H1 (cell line): ENCODE results near the gene TMIGD1. TPM values are rescaled to one million over a fixed set of nuclear protein-coding genes. Genes with fewer than 3 reads are reported as not detected.

ENCODE experiments used
- ATF2 ChIP-seq: IDR thresholded peaks from 2 replicates; pipeline ENCODE4 v1.6.1; 2012; ENCODE audit warnings: low read length, inconsistent platforms
- BACH1 ChIP-seq: IDR thresholded peaks from 2 replicates; pipeline ENCODE4 v1.6.1; 2012; ENCODE audit warnings: low read length, improper control_type of control experiment
- CBX8 ChIP-seq: fragments of 300-800, 300-1000 bp; sonication (generic); IDR thresholded peaks from 2 replicates; pipeline ENCODE4 v1.7.1; 2016; ENCODE audit warnings: low read depth, low read length, borderline replicate concordance
- CHD2 ChIP-seq: IDR thresholded peaks from 2 replicates; pipeline ENCODE4 v1.6.1; 2012; ENCODE audit warnings: low read length, improper control_type of control experiment
- CTBP2 ChIP-seq: IDR thresholded peaks from 2 replicates; pipeline ENCODE4 v1.7.0; 2011; ENCODE audit warnings: borderline replicate concordance, mild to moderate bottlenecking, moderate library complexity, mixed read lengths, low read length; ENCODE audit not compliant: insufficient read depth, insufficient read length
- EZH2 ChIP-seq: fragments of 200-600 bp; sonication (generic); IDR thresholded peaks from 2 replicates; pipeline ENCODE4 v1.7.1; 2012; ENCODE audit warnings: low read depth, mild to moderate bottlenecking, moderate library complexity, low read length, inconsistent platforms; ENCODE audit not compliant: severe bottlenecking
- GABPA ChIP-seq: IDR thresholded peaks from 2 replicates; pipeline ENCODE4 v1.6.1; 2011; ENCODE audit warnings: mild to moderate bottlenecking, low read length, moderate library complexity, borderline replicate concordance; ENCODE audit not compliant: insufficient read depth
- JUN ChIP-seq: IDR thresholded peaks from 2 replicates; pipeline ENCODE4 v1.6.1; 2011; ENCODE audit warnings: low read depth, mild to moderate bottlenecking, improper control_type of control experiment, low read length
- KDM4A ChIP-seq: IDR thresholded peaks from one replicate; pipeline ENCODE4 v1.7.1; 2012; ENCODE audit warnings: low read depth, mild to moderate bottlenecking, moderate library complexity, low read length, inconsistent platforms; ENCODE audit not compliant: severe bottlenecking
- KDM5A ChIP-seq: fragments of 200-600 bp; IDR thresholded peaks from 2 replicates; pipeline ENCODE4 v1.7.1; 2012; ENCODE audit warnings: mild to moderate bottlenecking, low read length, inconsistent platforms, mixed read lengths
- NANOG ChIP-seq: IDR thresholded peaks from 2 replicates; pipeline ENCODE4 v1.6.1; 2011; ENCODE audit warnings: low read length, low read depth, mild to moderate bottlenecking, inconsistent platforms; ENCODE audit not compliant: insufficient read depth, poor library complexity, severe bottlenecking
- PHF8 ChIP-seq: fragments of 200-600 bp; sonication (generic); conservative IDR thresholded peaks from 2 replicates; pipeline ENCODE4 v1.7.1; 2012; ENCODE audit warnings: low read depth, mild to moderate bottlenecking, inconsistent platforms, low read length, moderate library complexity
- POLR2A ChIP-seq, 2 experiments: IDR thresholded peaks; 1 replicate in 1 of 2; 2 replicates in 1 of 2; pipeline ENCODE4 v1.6.1; 2011; ENCODE audit warnings: low read depth in 2 of 2, low read length in 2 of 2, mild to moderate bottlenecking in 2 of 2; ENCODE audit errors: control extremely low read depth in 1 of 2
- RFX5 ChIP-seq: IDR thresholded peaks from 2 replicates; pipeline ENCODE4 v1.6.1; 2011; ENCODE audit warnings: low read depth, low read length, improper control_type of control experiment, borderline replicate concordance
- RXRA ChIP-seq: IDR thresholded peaks from 2 replicates; pipeline ENCODE4 v1.6.1; 2011; ENCODE audit warnings: low read depth, mild to moderate bottlenecking, low read length, moderate library complexity; ENCODE audit not compliant: insufficient read depth
- SAP30 ChIP-seq: fragments of 300-600 bp; sonication (generic); IDR thresholded peaks from 2 replicates; pipeline ENCODE4 v1.7.1; 2012; ENCODE audit warnings: low read length, moderate library complexity, mild to moderate bottlenecking, inconsistent platforms; ENCODE audit not compliant: insufficient read depth, insufficient replicate concordance
- SIRT6 ChIP-seq: IDR thresholded peaks from one replicate; pipeline ENCODE4 v1.7.1; 2012; ENCODE audit warnings: low read length, inconsistent platforms
- SIX5 ChIP-seq: IDR thresholded peaks from 2 replicates; pipeline ENCODE4 v1.6.1; 2011; ENCODE audit warnings: mild to moderate bottlenecking, low read depth, low read length
- SP4 ChIP-seq: IDR thresholded peaks from 2 replicates; pipeline ENCODE4 v1.6.1; 2012; ENCODE audit warnings: low read length, inconsistent platforms
- TAF1 ChIP-seq: IDR thresholded peaks from 2 replicates; pipeline ENCODE4 v1.6.1; 2011; ENCODE audit warnings: mild to moderate bottlenecking, low read depth, low read length
- TAF7 ChIP-seq: optimal IDR thresholded peaks from 2 replicates; pipeline ENCODE3; 2011; ENCODE audit warnings: low read depth, mild to moderate bottlenecking, inconsistent platforms, low read length, moderate library complexity, borderline replicate concordance
- TBP ChIP-seq: IDR thresholded peaks from 2 replicates; pipeline ENCODE4 v1.6.1; 2011; ENCODE audit warnings: low read depth, low read length, improper control_type of control experiment
- TCF12 ChIP-seq: IDR thresholded peaks from 2 replicates; pipeline ENCODE4 v1.6.1; 2011; ENCODE audit warnings: low read depth, mild to moderate bottlenecking, low read length
- polyA plus RNA-seq, 7 experiments: library from polyadenylated mRNA; depleted of rRNA in 3 of 7; stranded (reverse) in 5 of 7; unstranded in 2 of 7; fragments of >200 nt in 5 of 7; fragments of 200-250 nt in 2 of 7; gene quantifications; 1 replicate in 5 of 7; 2 replicates in 1 of 7; 4 replicates in 1 of 7; pipeline versions ENCODE4 v1.2.1 to v1.2.3, GENCODE V29; 2011 to 2013; ENCODE audit warnings: missing spikeins in 2 of 7, mixed read lengths in 2 of 7
- total RNA-seq: library from RNA; stranded (reverse); fragmentation: NEBNext Ultra II Directional; extraction: Animal tissue kit (Norgen Biotek cat#: 25700); gene quantifications from 2 replicates; pipeline ENCODE4 v1.2.1, GENCODE V29; 2021

Gene TMIGD1
- total and polyA plus RNA-seq, 2 of the 8 experiments (the other 6 are each of a cell fraction or from before 2014, with no cell fraction given) = not detected

GRCh38 chr17:30291543-30292285 lies 42.1 kb downstream of the TMIGD1 start, which contains the start of gene BLMH (continued):
- TF ChIP-seq KDM4A = peak; percentile 63
- no peak for TF ChIP-seq CBX8
- peak; percentile 81 for TF ChIP-seq PHF8
- TF ChIP-seq SIX5 = no peak
- no peak for TF ChIP-seq SIRT6
- no peak for TF ChIP-seq NANOG
- TF ChIP-seq TAF1 = peak; percentile 76
- no peak; the same call in 1 of the 2 replicates for TF ChIP-seq TBP
- no peak for TF ChIP-seq RXRA
- TF ChIP-seq CHD2 = no peak
- no peak for TF ChIP-seq EZH2
- TF ChIP-seq CTBP2 = no peak
- TF ChIP-seq JUN = no peak
- TF ChIP-seq BACH1 = peak; percentile 71; the same call in 1 of the 2 replicates
- no peak for TF ChIP-seq RFX5
- TF ChIP-seq KDM5A = no peak
- TF ChIP-seq SP4 = no peak
- peak; percentile 50 for TF ChIP-seq TAF7
- no peak for TF ChIP-seq ATF2
- TF ChIP-seq TCF12 = no peak
- TF ChIP-seq POLR2A (IDR thresholded peaks at IDR 0.05; ENCODE audit: control extremely low read depth in 1 of 2, low read depth in 2 of 2, low read length in 2 of 2) = peak in 1 of 2 experiments; percentile 82; a peak in 2 of 3 replicates
- no peak for TF ChIP-seq GABPA
- no peak for TF ChIP-seq SAP30
